T-helper 2 cell (primary cell): ENCODE results near the gene RXYLT1.
A peak's percentile ranks its signal among the peaks of the same experiment; 100 is the strongest.
"Not testable (repeated sequence)": the region's sequence is repeated elsewhere in the genome, so short reads cannot be mapped to it uniquely, and the experiment has no call there.

Experiments
- DNase-seq, 5 experiments: peaks; one replicate each; pipeline versions ENCODE4 v3.0.0 to v3.0.0-alpha.2; 2012 to 2022
- total RNA-seq, 2 donors: gene quantifications; one replicate each; lab custom pipeline; 2026; lab: John Stamatoyannopoulos, UW

Gene RXYLT1
- total RNA-seq, result 5.9 to 13.4 reads per million in 2 donors

- DNase-seq, result peak; percentile 74 to 89 (median 76)
Measured at GRCh38 chr12:63779498-63780481, at the start of gene RXYLT1. RXYLT1 (plus strand) TSS chr12:63779909; CDS start chr12:63779961, 52 bp downstream.

- not testable (repeated sequence) for DNase-seq
Measured at GRCh38 chr12:63732779-63733178, 46.9 kb upstream of the RXYLT1 start.

- DNase-seq, result not testable (repeated sequence)
Measured at GRCh38 chr12:63733585-63733984, 46.1 kb upstream of the RXYLT1 start.

GRCh38 chr12:63740551-63740950 lies 39.2 kb upstream of the RXYLT1 start:
- DNase-seq, result not testable (repeated sequence)

- not testable (repeated sequence) for DNase-seq
Measured at GRCh38 chr12:63741431-63741830, 38.3 kb upstream of the RXYLT1 start.

DNA sequence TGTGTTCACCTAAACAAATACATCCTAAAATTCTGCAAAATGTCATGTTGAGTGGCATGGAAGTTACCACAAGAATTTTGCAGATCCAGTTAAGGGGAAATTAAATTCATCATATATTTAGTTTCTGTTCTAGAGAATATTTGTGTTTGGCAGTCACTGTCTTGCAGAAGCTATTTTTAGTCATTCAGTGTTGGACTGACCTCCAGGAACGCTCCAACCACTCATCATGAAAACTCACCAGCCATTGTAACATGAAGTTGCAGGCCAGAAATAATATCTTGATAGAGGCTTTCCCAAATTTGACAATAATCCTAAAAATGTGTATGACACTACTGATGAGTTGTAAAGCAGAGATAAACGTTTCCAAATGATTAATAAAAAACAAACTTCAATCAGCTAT lies 35.6 kb upstream of the RXYLT1 start:
- DNase-seq, result not testable (repeated sequence)

GRCh38 chr12:63746470-63746869 lies 33.2 kb upstream of the RXYLT1 start:
- not testable (repeated sequence) for DNase-seq

GRCh38 chr12:63747136-63747535 lies 32.6 kb upstream of the RXYLT1 start:
- DNase-seq, result not testable (repeated sequence)

- DNase-seq, result no peak
Measured at GRCh38 chr12:63747553-63747952, 32.2 kb upstream of the RXYLT1 start.

GRCh38 chr12:63752283-63752682 lies 27.4 kb upstream of the RXYLT1 start:
- DNase-seq, result peak in 1 of 5 experiments; percentile 55

DNA sequence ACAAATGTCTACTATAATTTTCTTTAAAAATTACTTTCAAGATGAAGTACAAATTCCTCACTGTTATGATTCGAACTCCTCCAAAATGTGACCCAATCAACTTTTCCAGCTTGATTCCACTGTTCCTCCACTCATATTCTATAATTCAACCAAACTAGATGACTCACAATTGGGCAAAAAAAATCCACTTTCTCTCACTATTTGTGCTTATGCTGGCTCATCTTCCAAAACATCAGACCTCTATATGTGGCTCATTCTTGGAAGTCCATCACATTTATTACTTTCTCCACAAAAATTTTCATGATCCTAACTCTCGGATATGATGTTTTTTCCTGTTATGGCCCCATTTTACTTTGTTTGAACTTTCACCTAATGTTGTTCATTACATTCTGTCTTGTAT lies 26.9 kb upstream of the RXYLT1 start:
- no peak for DNase-seq

GRCh38 chr12:63753743-63754142 lies 26.0 kb upstream of the RXYLT1 start:
- DNase-seq, result no peak

- no peak for DNase-seq
Measured at GRCh38 chr12:63764481-63764880, 15.2 kb upstream of the RXYLT1 start.

- no peak for DNase-seq
Measured at GRCh38 chr12:63766498-63766897, 13.2 kb upstream of the RXYLT1 start.

- no peak for DNase-seq
Measured at GRCh38 chr12:63770375-63770774, 9.3 kb upstream of the RXYLT1 start.

DNA sequence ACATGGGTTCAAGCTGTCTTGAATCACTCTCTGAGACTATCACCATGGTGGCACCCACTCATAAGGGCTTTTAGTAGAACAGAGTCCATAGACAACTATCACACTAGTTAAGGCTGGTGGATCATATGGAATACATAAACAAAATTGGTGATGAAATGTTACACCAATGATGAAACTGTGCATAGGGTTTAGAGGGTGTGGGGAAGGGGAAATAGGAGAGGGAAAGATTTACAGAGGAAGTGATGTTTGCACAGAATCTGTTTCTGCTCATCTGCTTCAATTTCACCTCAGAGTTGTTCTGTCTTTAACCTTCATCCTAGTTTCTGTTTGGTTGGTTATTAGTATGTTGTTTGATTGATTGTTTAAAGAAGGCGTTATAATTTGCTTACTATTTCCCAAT lies 2.4 kb upstream of the RXYLT1 start:
- DNase-seq, result no peak

DNA sequence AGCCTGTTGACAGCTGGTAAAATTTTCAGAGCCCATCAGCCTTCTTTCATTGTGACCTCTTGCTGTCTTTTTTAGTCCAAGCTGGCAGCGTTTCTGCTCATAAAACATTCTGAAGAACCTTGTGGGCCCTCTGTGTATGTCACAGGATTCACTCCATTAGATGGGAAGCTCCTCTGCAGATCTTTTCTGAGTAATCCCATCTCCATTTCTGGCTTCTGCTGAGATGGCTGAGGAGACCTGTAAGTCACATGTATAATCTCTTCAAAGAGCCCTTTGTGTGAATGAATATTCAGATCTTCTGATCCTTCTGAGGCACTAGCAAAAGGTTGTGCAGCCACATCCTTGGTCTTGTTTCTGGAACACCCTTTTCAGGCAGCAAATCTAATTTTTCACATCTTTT lies 2.8 kb downstream of the RXYLT1 start:
- DNase-seq, result no peak

DNA sequence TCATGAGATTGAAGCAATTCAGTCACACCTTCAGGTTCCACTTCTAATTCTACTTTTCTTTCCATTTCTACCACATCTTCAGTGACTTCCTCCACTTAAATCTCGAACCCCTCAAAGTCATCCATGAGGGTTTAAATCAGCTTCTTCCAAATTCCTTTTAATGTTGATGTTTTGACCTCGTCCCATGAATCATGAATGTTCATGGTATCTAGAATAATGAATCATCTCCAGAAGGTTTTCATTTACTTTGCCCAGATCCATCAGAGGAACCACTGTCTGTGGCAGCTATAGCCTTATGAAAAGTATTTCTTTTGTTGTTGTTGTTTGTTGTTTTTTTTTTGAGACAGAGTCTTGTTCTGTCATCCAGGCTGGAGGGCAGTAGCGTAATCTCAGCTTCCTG lies 7.6 kb downstream of the RXYLT1 start:
- no peak for DNase-seq

- no peak for DNase-seq
Measured at GRCh38 chr12:63790608-63790945, 10.9 kb downstream of the RXYLT1 start.

- DNase-seq, result no peak
Measured at GRCh38 chr12:63792338-63792737, 12.6 kb downstream of the RXYLT1 start.

- no peak for DNase-seq
Measured at GRCh38 chr12:63795032-63795687, 15.5 kb downstream of the RXYLT1 start.

DNA sequence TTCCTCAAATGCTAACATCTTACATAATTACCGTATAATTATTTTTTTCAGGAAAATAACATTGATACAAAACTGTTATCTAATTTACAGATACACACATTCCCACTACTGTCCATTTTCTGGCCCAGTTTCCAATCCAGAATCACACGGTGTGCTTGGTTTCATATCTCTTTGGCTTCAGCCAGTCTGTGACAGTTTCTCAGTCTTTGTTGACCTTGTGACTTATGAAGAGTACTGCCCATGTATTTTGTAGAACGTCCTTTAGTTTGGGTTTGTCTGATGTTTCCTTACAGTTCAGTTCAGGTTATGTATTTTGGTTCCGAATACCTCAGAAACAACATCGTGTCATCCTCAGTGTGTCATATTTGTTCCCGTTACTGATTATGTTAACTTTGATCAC lies 16.2 kb downstream of the RXYLT1 start:
- no peak for DNase-seq

GRCh38 chr12:63802012-63802608 lies 22.4 kb downstream of the RXYLT1 start:
- peak in 1 of 5 experiments; percentile 40 for DNase-seq
